GM18499 (cell line): Measurements from ENCODE around the gene ATP5MC2.
"Not testable (repeated sequence)": the region's sequence is repeated elsewhere in the genome, so short reads cannot be mapped to it uniquely, and the experiment has no call there.

Experiments
- ATAC-seq: cut with Tn5 transposase; IDR thresholded peaks from one replicate; pipeline ENCODE4 v1.9.1; 2021; ENCODE audit warnings: moderate number of reproducible peaks; ENCODE audit not compliant: insufficient read depth, unreplicated experiment

Gene ATP5MC2

DNA sequence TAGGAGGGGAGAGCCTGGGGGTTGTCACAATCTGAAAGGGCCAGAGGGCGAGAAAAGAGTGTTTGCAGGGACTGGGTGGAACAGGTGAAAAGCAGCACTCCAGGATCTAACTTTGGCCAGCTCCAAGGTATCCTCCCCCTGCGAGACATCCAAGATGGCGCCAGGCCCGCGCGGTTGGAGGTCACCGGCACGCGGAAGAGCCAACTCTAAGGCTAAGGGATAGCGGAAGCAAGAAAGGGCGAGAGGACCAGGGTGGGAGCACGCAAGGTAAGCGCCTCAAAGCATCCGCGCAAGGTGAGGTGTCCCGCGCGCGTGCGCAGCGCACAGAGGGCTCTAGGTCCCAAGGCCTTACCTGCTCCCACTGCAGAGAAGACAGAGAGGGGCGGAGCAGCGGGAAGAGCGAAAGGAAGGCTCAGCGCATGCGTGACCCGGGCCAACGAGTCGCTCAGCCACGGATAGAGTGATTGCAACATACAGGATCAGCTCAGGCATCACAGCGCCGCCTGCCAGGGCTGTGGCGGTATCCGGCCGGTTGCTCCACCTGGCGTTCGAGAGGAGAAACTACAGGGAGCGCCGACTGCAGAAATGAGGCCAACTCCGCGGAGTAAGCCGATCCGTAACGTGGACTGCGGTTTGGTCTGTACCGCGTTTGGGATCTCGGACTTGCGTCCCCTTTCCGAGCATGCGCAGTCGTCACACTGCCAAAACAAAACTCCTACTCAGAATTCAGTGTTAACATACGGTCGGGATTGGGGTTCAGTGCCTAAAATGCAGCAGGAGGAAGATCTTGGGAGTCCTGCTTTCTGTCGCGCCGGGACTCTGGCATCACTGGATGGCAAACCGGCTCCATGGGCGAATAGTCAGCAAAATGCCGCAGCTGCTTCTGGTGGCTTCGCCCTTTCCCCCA lies at the start of gene ATP5MC2:
Gene ATP5MC2 (minus strand): TSS at position 383 of the 907 bp plus-strand sequence. CDS start 3,469 bp downstream, outside the sequence.
- peak; percentile 93 for ATAC-seq

DNA sequence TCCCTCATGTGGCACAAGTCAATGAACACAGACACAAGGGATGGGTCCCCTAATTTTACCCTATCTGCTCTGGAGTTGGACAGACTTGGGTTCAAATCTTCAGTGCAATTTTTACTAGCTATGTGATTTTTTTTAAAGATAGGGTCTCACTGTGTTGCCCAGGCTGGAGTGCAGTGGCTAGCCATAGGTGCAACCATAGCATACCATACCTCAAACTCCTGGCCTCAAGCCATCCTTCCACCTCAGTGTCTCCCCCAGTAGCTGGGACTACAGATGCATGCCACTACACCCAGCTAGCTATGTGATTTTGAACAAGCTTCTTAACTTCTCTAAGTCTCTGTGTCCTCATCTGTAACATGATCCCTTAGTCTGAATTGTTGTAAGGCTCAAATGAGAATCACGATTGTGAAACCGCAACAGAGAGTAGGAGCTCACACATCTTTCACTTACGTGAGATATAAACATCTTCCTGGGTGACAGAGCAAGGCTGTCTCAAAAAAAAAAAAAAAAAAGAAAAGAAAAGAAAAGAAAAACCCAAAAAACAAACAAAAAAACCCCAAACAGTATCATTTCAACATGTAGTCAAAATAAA lies 46.7 kb upstream of the ATP5MC2 start:
- no peak for ATAC-seq

DNA sequence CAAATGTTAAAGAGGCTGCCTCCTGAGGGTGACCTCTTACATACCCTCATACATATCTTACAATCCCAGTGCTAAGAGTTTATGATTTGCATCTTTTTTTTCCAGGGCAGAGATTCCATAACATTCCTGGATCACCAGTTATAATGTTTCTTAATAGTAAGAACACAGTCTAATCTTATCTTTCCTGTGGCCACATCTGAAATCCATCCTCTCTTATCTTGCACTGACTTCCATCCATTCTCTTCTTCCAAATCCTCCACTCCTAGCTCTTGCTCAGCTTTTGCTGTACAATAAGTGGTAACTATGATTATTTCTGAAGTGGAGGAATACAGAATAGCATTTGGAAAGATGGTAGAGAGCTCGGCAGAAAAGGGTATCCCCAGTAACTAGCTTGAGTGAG lies 45.1 kb upstream of the ATP5MC2 start:
- no peak for ATAC-seq

DNA sequence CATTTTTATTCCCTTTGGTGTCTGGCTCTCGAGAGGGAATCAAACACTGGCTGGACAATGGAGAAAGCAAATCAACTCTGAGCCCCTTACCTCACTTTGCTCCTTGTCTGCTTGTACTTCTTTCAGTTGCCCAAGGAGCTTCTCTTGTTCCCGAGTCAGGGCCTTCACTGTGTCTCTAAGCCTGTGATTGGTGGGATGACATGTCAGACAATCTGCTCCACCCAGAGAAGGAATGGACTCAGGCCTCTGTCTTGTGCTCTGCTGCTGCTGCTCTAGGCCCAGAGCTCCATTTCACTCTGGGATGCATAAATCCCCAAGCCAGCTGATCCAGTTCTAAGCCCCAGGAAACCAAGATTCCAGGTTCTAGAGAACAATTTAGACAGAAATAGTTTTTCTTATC lies 43.8 kb upstream of the ATP5MC2 start:
- no peak for ATAC-seq

DNA sequence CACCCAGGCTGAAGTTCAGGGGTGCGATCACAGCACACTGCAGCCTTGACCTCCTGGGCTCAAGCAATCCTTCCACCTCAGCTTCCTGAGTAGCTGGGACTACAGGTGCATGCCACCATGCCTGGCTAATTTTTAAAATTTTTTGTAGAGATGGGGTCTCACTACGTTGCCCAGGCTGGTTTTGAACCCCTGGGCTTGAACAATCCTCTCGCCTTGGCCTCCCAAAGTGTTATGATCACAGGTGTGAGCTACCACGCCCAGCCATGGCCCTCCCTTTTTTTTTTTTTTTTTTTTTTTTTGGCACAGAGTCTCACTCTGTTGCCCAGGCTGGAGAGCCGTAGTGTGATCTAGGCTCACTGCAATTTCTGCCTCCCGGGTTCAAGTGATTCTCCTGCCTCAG lies 42.7 kb upstream of the ATP5MC2 start:
- not testable (repeated sequence) for ATAC-seq

DNA sequence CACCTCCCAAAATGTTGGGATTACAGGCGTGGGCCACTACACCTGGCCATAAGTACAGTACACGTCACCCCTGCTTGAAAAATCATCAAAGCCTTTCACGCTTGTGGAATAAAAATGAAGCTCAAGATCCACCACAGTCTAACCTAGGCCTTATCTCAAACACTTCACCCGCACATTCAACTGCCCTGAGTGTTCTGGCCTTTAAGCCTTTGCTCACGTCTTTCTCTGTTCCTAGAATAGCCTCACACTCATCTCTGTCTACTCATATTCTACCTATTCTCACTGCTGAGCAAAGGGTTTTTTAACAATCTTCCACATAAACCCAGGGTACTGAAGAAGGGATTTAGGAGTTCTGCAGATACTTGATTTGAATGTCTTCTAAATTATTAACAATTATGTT lies 41.4 kb upstream of the ATP5MC2 start:
- no peak for ATAC-seq

DNA sequence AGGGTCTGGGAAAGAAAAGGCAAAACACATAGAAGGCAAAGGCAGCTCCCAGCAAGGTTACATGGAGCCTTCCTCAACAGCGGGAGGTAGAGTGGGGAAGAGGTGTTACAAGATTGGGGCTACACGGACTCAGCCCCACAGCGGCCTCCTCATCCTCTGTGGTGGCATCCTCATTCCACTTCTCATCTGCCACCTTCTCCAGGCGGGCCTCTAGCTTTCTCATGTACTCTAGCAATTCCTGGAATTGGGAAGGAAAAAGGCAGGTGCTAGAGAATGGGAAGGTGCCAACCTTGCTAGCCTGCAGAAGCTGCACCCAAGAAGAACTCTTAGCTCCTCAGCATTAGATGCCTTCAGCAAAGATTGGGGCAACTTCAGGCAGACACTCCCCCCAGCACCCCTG lies 38.1 kb upstream of the ATP5MC2 start:
- no peak for ATAC-seq

DNA sequence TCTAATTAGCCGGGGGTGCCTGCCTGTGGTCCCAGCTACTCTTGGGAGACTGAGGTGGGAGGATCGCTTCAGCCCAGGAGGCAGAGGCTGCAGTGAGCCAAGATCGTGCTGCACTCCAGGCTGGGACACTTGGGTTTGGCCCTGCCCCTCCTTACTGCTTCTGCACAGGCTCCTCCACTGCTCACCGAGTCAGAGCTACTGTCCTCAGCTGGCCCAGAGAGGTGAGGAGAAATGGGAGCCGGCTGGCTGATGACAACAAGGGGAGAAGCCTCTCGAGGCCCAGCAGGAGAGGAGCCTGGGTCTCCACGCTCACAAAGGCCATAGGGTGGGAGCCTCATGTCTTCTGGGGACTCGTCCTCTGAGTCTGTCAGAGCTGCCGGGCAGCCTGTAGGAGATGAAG lies 37.6 kb upstream of the ATP5MC2 start:
- no peak for ATAC-seq

DNA sequence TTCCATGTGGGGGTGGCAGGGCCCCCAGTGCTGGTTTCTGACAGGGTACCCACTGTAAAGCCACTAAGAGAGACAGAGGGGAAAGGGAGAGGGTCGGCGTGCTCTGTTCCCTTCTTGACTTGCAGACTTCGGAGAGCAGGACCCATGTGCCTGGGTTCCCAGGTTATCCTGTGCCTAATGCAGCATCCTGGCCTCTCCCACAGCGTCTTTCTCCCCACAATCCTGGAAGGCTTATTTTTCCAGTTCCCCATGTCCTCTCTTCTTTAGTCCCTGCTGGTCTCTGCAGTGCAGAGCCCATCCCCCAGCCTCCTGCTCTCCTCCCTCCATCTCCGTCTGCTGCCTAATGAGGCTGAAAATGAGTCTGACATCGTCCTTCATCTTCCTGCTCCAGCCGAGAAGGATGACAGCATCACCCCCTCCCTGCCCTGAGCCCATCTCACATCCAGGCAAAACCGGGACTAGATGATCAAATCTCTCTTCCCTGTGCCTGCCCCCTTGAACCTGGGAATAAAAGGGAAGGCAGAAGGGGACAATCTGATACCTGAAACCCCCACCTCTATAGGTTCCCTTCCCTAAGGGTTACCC lies 36.3 kb upstream of the ATP5MC2 start:
- no peak for ATAC-seq

DNA sequence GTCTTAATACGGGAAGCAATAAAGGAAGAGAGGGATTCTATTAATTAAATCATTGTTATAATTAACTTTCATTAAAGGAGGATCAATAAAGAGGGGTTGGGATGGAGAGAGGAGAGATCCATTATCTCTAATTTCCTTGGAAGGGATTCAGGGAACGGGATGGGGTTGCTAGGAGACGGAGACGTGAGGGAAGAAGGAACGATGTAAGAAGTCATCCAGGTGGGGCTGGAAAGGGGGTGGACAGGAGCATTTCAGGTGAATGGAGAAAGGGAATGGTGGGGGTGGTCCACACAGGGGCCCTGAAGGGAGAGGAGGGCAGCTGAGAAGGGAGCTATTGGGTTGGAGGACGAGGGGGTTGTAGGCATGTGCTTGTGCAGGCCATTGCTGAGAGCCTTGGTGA lies 34.2 kb upstream of the ATP5MC2 start:
- no peak for ATAC-seq

DNA sequence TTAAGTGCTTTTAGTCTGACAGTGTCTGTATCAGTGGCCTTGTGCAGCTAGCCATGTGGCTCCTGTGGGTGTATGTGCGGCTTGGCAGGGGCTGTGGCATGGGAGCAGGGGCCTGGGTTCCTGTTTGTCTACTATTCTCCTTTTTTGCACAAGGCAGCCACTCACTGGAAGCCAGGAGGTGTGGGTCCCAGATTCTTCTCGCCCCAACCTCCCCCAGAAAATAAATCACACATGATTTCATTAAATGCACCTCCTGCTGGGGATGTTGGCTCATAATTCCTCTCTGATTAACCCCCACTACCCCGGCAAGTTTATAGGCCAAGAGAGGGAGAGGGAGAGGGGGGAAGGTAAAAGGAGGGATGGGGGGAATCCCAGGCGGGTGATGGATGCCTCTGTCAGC lies 33.8 kb upstream of the ATP5MC2 start:
- no peak for ATAC-seq

DNA sequence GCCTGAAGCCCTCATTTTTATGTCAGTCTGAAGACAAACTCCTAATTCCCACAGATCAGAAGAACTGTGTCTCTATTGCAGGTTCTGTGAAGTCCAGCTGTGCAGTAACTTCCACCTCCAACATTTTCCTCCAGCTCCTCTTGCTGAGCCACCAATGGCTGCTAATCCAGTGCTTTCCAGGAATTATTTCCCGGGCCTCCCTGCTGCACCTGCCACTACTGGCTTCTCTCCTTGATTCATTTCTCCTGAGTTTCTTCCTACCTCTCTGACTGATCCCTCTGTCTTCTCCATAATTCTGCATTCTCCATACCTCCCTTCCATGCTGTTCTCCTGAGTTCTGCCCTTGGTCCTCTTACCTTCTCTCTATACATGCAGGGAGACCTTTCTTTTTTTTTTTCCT lies 30.2 kb upstream of the ATP5MC2 start:
- no peak for ATAC-seq

DNA sequence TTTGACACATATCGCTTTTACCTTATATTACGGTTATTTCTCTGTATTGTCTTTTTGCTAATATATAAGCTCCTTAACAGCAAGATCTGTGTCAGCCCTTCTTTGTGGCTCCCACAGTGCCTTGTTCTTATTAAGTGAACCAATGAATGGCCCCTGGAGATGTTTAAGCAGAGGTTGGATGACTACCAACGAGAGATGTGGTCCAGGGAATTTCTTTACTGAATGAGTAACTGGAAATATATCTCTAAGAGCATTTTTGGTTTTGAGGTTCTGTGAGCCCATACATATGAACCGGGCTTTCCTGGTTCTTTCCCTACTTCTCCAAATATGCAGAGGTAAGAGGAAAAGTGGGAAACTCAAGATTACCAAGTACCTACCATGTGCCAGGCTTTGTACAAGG lies 27.9 kb upstream of the ATP5MC2 start:
- no peak for ATAC-seq

DNA sequence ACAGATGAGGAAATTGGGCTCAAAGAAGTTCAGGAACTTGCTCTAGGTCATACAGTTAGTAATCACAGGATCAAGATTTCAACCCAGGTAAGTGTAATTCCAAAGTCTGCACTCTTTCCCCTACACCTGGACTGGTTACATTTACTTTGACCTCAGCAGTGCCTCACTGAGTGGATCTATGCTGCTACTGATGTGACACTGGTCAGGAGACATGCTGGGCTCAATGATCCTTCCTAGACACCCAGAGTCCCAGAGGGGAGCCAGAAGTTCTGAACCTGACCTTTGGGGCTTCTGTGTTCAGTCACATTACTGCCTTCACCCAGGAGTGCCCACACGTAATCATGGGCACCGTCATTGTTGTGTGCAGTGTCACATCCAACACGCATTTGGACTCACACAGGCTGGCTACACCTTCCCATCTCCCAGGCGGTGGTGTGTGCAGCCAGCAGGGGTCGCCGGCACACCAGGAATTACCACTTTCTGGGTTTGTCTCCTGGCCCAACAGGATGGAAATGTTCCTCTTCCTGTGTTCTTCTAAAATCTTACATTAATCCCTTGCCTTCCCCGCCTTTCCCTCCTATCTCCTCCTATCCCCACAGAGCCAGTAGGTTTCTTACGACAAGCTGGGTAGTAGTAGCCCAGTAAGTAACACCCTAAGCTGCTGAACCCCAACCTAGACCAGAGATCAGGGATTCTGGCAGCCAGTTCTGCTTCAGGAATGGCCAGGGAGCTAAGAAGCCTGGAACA lies 25.8 kb upstream of the ATP5MC2 start:
- no peak for ATAC-seq

DNA sequence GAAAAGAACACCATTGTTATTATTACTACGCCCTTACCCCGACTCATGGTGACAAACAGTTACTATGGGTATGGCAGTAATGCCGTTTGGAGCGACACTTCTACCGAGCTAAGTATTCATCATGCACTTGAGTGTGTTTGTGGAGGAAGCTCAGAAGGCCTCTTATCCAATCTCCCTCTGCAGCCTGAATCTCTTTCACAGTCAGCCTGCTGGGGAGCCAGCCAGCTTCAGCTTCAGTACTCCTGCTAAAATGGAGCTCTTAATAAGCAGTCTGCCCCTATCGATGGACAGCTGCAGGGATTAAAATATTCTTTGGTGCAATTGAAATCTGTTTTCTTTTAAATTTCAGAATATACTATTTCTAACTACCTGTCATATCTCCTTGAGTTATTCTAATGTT lies 24.7 kb upstream of the ATP5MC2 start:
- ATAC-seq, result no peak

DNA sequence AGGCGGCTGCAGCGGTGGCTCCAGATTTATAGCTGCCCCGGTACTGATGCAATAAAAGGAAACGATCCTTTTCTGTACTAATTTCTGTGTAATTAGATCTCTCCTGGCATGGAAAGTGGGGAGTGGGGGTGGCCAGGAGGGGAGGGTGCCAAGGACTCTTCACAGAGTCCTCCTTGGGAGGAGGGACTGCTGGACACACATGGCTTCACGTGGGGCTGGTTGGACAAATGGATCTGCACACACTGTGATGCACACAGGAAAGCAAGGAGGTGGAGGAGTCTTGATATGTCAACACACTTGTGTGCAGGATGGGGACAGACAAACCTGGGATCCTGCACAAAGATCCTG lies 23.8 kb upstream of the ATP5MC2 start:
- ATAC-seq, result no peak

DNA sequence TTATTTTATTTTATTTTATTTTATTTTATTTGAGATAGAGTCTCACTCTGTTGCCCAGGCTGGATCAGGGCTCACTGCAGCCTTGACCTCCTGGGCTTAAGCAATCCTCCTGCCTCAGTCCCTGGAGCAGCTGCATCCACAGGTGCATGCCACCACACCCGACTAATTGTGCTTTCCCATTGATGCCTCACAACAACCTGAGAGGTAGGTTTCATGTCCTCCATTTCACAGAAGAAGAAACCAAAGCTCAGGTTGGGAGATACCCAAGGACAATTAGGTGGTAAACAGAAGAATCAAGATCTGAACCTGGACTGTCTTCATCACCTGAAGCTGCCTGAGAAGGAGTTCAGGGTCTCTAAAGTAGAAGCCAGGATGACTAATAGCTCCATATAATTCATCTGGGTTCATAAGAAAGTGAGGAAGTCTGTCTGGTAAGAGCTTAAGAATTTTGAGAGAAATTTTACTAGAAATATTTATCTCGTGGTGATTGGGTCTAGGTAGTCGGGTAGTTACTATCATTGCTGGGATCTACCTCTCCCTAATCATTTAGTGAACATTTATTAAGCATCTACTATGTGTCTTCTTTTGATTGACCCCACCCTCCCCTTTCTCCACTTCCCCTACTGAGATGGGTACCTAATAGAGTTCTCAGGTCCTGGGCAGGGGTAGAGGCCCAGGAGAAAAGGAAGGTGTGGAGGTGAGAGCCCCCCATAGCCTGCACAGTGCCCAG lies 23.2 kb upstream of the ATP5MC2 start:
- ATAC-seq, result no peak

DNA sequence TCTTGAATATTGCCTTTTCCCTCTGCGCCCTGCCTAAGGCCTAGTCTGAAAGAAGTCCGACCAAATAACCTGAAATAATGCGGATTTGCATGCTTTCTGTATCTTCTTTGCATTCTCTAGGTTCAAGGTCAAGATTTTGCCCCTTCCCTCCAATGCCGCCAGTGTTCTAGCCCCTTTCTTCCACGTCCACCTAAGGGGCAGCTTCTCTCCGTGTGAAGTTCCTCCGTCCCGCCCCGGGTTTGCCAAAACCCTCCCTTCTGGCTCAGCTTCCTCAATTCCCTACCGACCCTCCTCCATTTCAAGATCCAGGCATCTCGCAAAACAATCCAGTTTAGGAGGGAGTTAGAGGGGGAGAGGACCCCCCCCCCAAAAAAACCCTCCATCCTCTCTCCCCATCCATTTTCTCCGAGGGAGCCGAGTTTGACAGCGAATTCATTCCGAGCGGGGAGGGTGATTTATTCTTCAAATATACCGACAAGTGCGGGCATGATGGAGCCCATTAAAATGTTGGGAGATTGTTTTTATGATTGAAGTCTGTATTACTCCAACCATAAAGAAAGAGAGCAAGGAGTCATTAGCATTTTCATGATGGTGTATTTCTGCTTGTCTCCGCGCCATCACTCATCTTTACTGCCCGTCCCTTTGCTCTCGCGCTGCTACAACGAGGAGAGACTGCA lies 20.9 kb upstream of the ATP5MC2 start:
- no peak for ATAC-seq

DNA sequence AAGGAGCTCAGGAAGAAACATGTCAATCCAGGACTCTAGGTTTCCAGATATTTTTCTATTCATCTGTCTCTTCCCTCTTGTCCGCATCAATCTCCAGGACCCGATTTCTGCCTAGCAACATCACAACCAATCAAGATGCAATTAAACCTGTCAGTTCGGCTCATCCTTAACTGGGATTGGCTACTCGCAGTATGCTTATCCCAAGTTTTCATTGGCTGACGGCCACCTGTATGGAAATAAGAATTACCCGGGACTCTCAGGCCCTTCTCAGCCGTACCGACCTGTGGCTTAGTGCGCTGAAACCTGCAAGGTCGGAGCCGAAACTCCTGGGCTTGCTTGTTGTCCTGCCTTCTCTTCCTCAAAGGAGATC lies 20.4 kb upstream of the ATP5MC2 start:
- ATAC-seq, result no peak
